ENCODE measurements around the gene CRADD.

Gene CRADD

DNA sequence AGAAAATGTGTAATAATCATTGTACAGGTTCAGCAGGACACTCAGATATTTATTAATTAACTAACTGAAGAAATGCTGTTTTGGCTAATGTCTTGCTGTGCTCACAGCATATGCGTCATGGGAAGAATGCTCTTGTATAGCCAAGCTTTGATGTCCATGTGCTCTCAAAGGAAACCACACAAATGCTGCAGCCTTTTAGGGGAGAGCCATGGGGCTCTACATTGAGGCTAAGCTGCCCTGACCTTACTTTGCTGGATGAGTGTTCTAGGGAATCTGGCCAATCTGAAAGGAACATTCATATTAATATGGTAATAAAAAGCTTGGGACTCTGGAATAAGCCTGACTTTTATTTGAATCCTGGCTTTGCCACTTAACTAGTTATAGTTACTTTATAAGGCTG, 9.5 kb upstream of the CRADD start:
- Histone ChIP-seq H3K9ac (ENCODE audit: low read depth, low read length) (no peak overlapping the region), H2AFZ (ENCODE audit: low read depth, low read length) (no peak overlapping the region), H3K79me2 (ENCODE audit: insufficient read depth, low read length) (no peaks in the 10 kb centered on the region), H3K27me3 (ENCODE audit: insufficient read depth, low read length, poor library complexity) (no peaks in the 10 kb centered on the region), H3K4me1 (ENCODE audit: insufficient read depth, low read length) (no peaks in the 10 kb centered on the region), H4K20me1 (ENCODE audit: insufficient read depth, low read length) (no peaks in the 10 kb centered on the region), H3K27ac (ENCODE audit: low read length) (no peak overlapping the region), H3K36me3 (ENCODE audit: insufficient read depth, low read length) (no peaks in the 10 kb centered on the region), H3K4me2 (ENCODE audit: insufficient read depth, low read length) (no peak overlapping the region), H3K9me3 (ENCODE audit: insufficient read depth, low read length, severe bottlenecking) (no peaks in the 10 kb centered on the region), H3K4me3 (ENCODE audit: low read depth in 1 of 2, low read length in 2 of 2) (no peak overlapping the region)
- DNase-seq (no peak), ATAC-seq (ENCODE audit: insufficient read depth, low read depth) (no peak)
- TF ChIP-seq EZH2 (IDR thresholded peaks at IDR 0.05; ENCODE audit: borderline replicate concordance, low read depth, low read length, severe bottlenecking) (no peak), CTCF (IDR thresholded peaks at IDR 0.05; ENCODE audit: borderline replicate concordance, extremely low read depth, low read length, poor library complexity, severe bottlenecking) (no peak)

DNA sequence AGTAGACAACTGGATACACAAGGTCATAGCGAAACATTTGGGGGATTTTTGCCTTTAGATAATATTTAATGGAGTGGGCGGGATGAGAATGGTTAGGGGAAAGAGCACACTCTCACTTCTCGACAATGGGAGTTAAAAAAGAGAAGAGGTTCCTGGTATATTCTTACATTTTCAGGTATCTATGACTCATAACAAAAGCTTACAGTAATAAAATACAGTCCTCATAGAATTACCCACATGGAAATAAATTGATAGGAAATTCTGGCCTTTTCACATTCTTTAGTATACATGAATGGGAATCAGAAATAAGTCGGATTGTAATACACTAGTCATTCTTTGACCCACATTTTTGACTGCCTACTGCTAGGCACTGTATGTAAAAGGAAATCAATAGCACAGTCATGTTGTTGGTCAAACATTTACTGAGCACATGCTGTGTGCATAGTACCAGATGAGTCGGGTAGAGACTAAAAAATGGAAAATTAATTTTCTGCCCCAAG, 8.2 kb upstream of the CRADD start:
- Histone ChIP-seq H3K27me3 (ENCODE audit: insufficient read depth, low read length, poor library complexity) (no peaks in the 10 kb centered on the region), H3K9ac (ENCODE audit: low read depth, low read length) (no peak overlapping the region), H3K79me2 (ENCODE audit: insufficient read depth, low read length) (no peaks in the 10 kb centered on the region), H3K4me3 (ENCODE audit: low read depth in 1 of 2, low read length in 2 of 2) (no peak overlapping the region), H3K9me3 (ENCODE audit: insufficient read depth, low read length, severe bottlenecking) (no peaks in the 10 kb centered on the region), H3K4me2 (ENCODE audit: insufficient read depth, low read length) (no peak overlapping the region), H4K20me1 (ENCODE audit: insufficient read depth, low read length) (no peaks in the 10 kb centered on the region), H3K4me1 (ENCODE audit: insufficient read depth, low read length) (peaks cover 10% of the 10 kb centered on the region), H3K36me3 (ENCODE audit: insufficient read depth, low read length) (no peaks in the 10 kb centered on the region), H2AFZ (ENCODE audit: low read depth, low read length) (no peak overlapping the region), H3K27ac (ENCODE audit: low read length) (no peak overlapping the region)
- DNase-seq (no peak), ATAC-seq (ENCODE audit: insufficient read depth, low read depth) (no peak)
- TF ChIP-seq EZH2 (IDR thresholded peaks at IDR 0.05; ENCODE audit: borderline replicate concordance, low read depth, low read length, severe bottlenecking) (no peak), CTCF (IDR thresholded peaks at IDR 0.05; ENCODE audit: borderline replicate concordance, extremely low read depth, low read length, poor library complexity, severe bottlenecking) (no peak)

DNA sequence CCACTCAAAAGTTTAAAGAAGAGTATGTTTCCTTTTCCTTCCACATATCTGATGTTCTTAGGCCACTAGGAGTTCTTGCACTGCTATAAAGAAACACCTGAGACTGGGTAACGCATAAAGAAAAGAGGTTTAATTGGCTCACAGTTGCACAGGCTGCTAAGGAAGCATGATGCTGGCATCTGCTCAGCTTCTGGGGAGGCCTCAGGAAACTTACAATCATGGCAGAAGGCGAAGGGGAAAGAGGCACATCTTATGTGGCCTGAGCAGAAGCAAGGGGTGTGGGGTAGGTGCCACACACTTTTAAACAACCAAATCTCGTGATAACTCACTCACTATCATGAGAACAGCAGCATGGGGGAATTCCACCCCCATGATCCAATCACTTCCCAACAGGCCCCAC, 7.7 kb upstream of the CRADD start:
- no peaks in the 10 kb centered on the region for H3K27me3 ChIP-seq (ENCODE audit: insufficient read depth, low read length, poor library complexity)
- H3K9ac ChIP-seq (ENCODE audit: low read depth, low read length), result no peak overlapping the region
- TF ChIP-seq EZH2 (IDR thresholded peaks at IDR 0.05; ENCODE audit: borderline replicate concordance, low read depth, low read length, severe bottlenecking), result no peak
- TF ChIP-seq CTCF (IDR thresholded peaks at IDR 0.05; ENCODE audit: borderline replicate concordance, extremely low read depth, low read length, poor library complexity, severe bottlenecking), result no peak
- H3K4me1 ChIP-seq (ENCODE audit: insufficient read depth, low read length), result peaks cover 14% of the 10 kb centered on the region
- H3K27ac ChIP-seq (ENCODE audit: low read length), result no peak overlapping the region
- H4K20me1 ChIP-seq (ENCODE audit: insufficient read depth, low read length), result no peaks in the 10 kb centered on the region
- no peak overlapping the region for H3K4me3 ChIP-seq (ENCODE audit: low read depth in 1 of 2, low read length in 2 of 2)
- no peak overlapping the region for H2AFZ ChIP-seq (ENCODE audit: low read depth, low read length)
- ATAC-seq (ENCODE audit: insufficient read depth, low read depth) (no peak), DNase-seq (no peak)
- no peaks in the 10 kb centered on the region for H3K79me2 ChIP-seq (ENCODE audit: insufficient read depth, low read length)
- no peaks in the 10 kb centered on the region for H3K36me3 ChIP-seq (ENCODE audit: insufficient read depth, low read length)
- H3K4me2 ChIP-seq (ENCODE audit: insufficient read depth, low read length), result no peak overlapping the region
- no peaks in the 10 kb centered on the region for H3K9me3 ChIP-seq (ENCODE audit: insufficient read depth, low read length, severe bottlenecking)

DNA sequence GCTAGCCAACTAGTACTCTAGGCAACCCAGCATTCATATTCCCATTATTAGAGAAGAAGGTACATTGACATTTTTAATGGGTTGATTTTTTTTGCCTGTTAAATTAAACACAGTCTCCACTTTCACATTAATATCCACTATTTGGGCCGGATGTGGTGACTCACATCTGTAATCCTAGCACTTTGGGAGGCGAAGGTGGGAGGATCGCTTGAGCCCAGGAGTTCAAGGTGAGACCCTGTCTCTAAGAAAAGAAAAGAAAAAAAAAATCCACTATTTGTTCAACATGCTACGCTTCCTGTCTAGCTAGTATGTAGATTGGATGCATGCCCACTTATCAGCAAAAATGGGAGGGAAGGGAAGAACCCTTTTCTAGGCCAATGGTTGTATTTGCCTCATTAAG, 7.1 kb upstream of the CRADD start:
- H2AFZ ChIP-seq (ENCODE audit: low read depth, low read length), result no peak overlapping the region
- no peak for DNase-seq
- no peak for ATAC-seq (ENCODE audit: insufficient read depth, low read depth)
- no peaks in the 10 kb centered on the region for H3K27me3 ChIP-seq (ENCODE audit: insufficient read depth, low read length, poor library complexity)
- no peak overlapping the region for H3K4me2 ChIP-seq (ENCODE audit: insufficient read depth, low read length)
- H3K36me3 ChIP-seq (ENCODE audit: insufficient read depth, low read length), result no peaks in the 10 kb centered on the region
- no peaks in the 10 kb centered on the region for H3K79me2 ChIP-seq (ENCODE audit: insufficient read depth, low read length)
- no peak overlapping the region for H3K4me3 ChIP-seq (ENCODE audit: low read depth in 1 of 2, low read length in 2 of 2)
- H3K9ac ChIP-seq (ENCODE audit: low read depth, low read length), result no peak overlapping the region
- H3K9me3 ChIP-seq (ENCODE audit: insufficient read depth, low read length, severe bottlenecking), result no peaks in the 10 kb centered on the region
- H3K27ac ChIP-seq (ENCODE audit: low read length), result no peak overlapping the region
- TF ChIP-seq CTCF (IDR thresholded peaks at IDR 0.05; ENCODE audit: borderline replicate concordance, extremely low read depth, low read length, poor library complexity, severe bottlenecking) (no peak), EZH2 (IDR thresholded peaks at IDR 0.05; ENCODE audit: borderline replicate concordance, low read depth, low read length, severe bottlenecking) (no peak)
- peaks cover 14% of the 10 kb centered on the region for H3K4me1 ChIP-seq (ENCODE audit: insufficient read depth, low read length)
- H4K20me1 ChIP-seq (ENCODE audit: insufficient read depth, low read length), result no peaks in the 10 kb centered on the region

All from DND-41 (cell line).